22Rv1 (cell line): Measurements from ENCODE around the gene HPRT1.

Experiments
- H3K27ac ChIP-seq: fragments of 450-650 bp; 2 replicates; pipeline ENCODE4 v1.5.1; 2017
- CTCF ChIP-seq: fragments of 450-650 bp; IDR thresholded peaks from 2 replicates; pipeline ENCODE4 v1.5.1; 2017; ENCODE audit warnings: mild to moderate bottlenecking
- ZFX ChIP-seq: fragments of 450-650 bp; IDR thresholded peaks from 2 replicates; pipeline ENCODE4 v1.6.1; 2017; ENCODE audit warnings: antibody characterized with exemption, borderline replicate concordance

HPRT1 gene

GRCh38 chrX:134538316-134538715, 78.4 kb downstream of the HPRT1 start:
- no peak overlapping the region for H3K27ac ChIP-seq
- TF ChIP-seq CTCF (no peak), ZFX (no peak)

- no peak for TF ChIP-seq CTCF
- TF ChIP-seq ZFX, result no peak
- H3K27ac ChIP-seq, result no peak overlapping the region
Observed at GRCh38 chrX:134541906-134542305, 81.9 kb downstream of the HPRT1 start.

GRCh38 chrX:134542485-134542884, 82.5 kb downstream of the HPRT1 start:
- H3K27ac ChIP-seq, result no peak overlapping the region
- TF ChIP-seq ZFX (no peak), CTCF (no peak)

GRCh38 chrX:134543288-134543687, 83.3 kb downstream of the HPRT1 start:
- no peak overlapping the region for H3K27ac ChIP-seq
- TF ChIP-seq ZFX (no peak), CTCF (no peak)

- TF ChIP-seq ZFX (no peak), CTCF (no peak)
- H3K27ac ChIP-seq, result no peak overlapping the region
Observed at GRCh38 chrX:134544135-134544512, 84.2 kb downstream of the HPRT1 start.

GRCh38 chrX:134544513-134545151, 84.7 kb downstream of the HPRT1 start:
- TF ChIP-seq CTCF (no peak), ZFX (no peak)
- H3K27ac ChIP-seq, result no peak overlapping the region

GRCh38 chrX:134545510-134545909, 85.5 kb downstream of the HPRT1 start:
- no peak overlapping the region for H3K27ac ChIP-seq
- TF ChIP-seq CTCF (no peak), ZFX (no peak)
